HG02938 (cell line): ENCODE results near the gene RPS18.
A peak's percentile ranks its signal among the peaks of the same experiment; 100 is the strongest.
"Not testable (repeated sequence)": the region's sequence is repeated elsewhere in the genome, so short reads cannot be mapped to it uniquely, and the experiment has no call there.

Source experiments
- ATAC-seq: cut with Tn5 transposase; IDR thresholded peaks from one replicate; pipeline ENCODE4 v1.9.1; 2021; ENCODE audit warnings: mild to moderate bottlenecking, moderate library complexity; ENCODE audit not compliant: unreplicated experiment

RPS18 gene

DNA sequence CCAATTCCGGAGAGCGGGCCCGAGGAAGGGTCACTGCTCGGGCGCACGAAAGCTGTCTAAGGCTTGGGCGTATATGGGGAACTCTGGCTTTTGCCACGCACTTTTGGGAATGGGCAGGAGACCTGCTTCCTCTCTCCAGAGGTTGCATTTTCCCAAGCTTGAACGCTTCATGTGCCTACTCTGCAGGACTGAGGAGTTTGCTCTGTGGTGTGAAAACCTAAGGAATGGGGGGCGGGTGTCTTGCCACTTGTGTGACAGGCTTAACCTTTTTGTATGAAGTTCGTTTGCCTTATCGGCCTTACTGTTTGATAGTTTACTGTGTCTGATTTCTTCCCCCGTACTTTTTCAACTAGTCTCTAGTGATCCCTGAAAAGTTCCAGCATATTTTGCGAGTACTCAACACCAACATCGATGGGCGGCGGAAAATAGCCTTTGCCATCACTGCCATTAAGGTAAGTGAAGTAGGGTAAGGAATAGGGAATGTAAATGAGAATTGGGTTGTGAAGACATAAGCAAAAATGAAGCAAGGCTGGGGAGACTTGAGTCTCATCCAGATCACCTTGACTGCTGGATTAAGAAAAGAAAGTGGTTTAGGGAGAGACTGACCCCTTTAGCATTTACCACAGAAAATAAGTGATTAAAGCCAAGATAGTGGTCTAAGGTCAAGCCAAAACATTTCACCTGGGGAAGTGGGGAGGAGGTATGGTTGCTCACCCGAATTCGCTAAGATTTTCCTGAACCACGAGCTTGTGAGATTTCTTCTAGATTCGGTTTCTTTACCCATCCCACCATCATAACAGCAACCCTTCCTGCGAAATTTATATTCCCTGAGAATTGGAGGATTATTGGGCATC lies 627 bp downstream of the RPS18 start:
- peak; percentile 14 for ATAC-seq

DNA sequence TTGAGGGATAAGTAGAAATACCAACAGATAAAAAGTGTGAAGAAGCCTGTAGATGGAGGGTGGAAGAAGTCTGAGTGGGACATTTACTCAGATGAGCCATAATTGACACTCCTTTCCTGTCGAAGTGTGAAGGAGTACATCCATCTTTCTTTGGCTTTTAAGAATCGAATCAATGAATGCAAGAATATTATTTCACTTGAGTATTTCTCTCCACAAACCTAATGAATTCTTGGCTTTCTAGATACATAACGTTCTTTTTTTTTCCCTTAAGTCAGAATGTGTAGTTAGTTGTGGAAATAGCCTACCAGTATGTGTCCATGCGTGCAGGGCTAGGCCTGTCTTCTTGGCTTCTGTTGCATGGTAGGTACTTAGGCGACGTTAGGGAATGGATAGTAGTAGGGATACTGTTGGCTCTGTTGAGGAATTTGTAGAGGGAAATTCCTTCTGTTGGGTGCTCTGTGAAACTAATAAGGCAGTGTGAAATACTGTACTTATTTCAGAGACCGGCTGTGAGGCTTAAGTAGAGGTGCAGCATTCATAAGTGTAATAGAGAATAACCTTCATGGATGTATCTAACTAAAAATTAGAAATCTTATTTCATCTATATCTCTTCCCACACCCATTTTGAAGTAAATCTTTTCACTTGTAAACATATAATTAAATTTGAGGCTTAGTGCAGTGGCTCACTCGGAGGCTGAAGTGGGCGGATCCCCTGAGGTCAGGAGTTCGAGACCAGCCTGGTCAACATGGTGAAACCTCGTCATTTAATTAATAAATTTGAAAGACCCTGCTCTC lies 1.5 kb downstream of the RPS18 start:
- ATAC-seq = no peak

DNA sequence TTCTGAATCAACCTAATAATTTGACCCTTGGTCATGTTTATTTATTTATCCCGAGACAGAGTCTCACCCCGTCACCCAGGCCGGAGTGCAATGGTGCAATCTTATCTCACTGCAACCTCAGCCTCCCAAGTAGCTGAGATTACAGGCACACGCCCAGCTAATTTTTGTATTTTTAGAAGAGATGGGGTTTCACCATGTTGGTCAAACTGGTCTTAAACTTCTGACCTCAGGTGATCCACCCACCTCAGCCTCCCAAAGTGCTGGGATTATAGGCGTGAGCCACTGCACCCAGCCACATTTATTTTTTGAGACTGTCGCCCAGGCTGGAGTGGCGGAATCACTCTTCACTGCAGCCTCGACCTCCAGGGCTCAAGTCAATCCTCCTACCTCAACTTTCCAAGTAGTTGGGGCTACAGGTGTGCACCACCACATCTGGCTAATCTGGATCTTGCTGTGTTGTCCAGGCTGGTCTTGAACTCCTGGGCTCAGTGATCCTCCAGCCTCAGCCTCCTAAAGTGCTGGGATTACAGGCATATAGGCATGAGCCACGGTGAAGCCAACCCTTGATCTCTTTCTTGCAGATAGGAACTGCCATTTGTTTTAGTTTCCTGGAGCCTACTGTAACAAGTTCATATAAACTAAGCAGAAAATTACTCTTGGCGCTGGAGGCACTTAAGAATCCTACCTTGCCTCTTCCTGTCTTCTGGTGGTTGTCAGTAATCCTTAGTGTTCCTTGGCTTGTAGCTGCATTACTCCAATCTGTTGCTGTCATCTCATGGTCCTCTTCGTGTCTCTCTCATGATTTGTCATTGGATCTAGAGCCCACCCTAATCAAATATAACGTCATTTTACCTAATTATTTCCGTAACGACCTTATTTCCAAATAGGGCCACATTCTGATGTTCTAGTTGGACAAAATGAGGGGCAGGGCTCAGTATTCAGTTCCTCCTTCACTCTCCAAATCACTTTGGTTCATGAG lies 2.3 kb downstream of the RPS18 start:
- ATAC-seq = no peak

DNA sequence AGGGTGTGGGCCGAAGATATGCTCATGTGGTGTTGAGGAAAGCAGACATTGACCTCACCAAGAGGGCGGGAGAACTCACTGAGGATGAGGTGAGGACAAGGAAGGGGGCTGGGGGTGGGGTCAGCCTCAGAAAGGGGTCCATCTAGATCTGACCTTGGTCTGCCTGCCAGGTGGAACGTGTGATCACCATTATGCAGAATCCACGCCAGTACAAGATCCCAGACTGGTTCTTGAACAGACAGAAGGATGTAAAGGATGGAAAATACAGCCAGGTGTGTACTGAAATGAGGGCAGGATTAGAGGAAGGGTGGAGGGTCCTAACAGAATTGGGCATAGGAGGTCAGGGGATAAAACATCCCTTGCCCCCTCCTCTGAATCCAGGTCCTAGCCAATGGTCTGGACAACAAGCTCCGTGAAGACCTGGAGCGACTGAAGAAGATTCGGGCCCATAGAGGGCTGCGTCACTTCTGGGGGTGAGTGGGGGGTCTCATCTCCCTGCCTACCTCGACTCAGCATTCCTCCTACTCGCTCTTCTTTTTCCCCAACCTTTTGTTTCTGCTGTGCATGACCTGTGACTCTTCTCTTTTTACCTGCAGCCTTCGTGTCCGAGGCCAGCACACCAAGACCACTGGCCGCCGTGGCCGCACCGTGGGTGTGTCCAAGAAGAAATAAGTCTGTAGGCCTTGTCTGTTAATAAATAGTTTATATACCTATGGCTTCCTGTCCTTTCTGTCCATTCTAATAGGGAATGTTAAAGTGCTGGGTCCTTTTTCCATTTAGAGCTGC lies 4.1 kb downstream of the RPS18 start:
- not testable (repeated sequence) for ATAC-seq

DNA sequence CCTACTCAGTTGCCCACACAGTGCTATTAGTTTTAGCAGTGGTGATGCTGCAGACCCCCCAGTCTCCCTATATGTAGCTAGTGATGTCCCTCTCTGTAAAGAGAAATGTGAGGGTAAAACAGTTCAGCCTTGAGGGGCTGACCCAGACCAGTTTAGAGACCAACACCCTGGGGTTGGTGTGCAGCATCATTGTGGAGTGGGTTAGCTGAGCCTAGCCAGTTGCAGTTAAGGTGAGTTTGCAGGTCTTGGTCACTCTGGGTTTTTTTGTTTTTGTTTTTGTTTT lies 4.6 kb downstream of the RPS18 start:
- no peak for ATAC-seq

DNA sequence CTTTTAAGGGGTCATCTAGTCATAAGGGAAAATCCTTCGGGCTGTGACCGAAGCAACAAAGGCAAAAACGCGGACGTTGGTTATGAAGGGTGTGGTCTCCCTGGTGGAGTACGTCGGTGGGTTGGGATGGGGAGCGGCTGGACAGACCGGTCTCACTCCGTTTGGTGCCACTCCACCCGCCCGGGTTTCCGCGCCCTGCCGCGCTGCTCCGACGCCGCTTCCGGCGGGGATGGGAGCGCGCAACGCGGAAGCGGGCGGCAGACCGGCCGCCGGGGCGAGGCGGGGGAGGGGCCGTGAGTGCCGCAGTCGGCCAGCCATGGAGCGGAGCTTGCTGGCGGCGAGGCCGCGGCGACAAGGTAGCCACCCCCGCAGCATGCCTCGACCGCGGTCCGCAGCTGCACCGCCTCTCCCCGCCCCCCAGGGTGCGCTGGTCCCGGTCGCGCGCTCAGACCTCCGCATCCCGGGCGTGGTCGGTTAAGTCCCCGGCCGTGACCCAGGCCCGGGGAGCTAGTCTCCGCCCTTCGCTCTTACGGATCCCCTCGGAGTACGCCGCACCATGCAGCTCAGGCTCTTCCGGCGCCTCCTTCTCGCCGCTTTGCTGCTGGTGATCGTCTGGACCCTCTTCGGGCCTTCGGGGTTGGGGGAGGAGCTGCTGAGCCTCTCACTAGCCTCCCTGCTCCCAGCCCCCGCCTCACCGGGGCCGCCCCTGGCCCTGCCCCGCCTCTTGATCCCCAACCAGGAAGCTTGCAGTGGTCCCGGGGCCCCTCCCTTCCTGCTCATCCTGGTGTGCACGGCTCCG lies 5.2 kb downstream of the RPS18 start, which contains the start of gene B3GALT4:
B3GALT4 (plus strand) TSS at position 260 of the 799 bp plus-strand sequence; CDS start at position 557, 297 bp downstream.
- ATAC-seq = peak; percentile 37

DNA sequence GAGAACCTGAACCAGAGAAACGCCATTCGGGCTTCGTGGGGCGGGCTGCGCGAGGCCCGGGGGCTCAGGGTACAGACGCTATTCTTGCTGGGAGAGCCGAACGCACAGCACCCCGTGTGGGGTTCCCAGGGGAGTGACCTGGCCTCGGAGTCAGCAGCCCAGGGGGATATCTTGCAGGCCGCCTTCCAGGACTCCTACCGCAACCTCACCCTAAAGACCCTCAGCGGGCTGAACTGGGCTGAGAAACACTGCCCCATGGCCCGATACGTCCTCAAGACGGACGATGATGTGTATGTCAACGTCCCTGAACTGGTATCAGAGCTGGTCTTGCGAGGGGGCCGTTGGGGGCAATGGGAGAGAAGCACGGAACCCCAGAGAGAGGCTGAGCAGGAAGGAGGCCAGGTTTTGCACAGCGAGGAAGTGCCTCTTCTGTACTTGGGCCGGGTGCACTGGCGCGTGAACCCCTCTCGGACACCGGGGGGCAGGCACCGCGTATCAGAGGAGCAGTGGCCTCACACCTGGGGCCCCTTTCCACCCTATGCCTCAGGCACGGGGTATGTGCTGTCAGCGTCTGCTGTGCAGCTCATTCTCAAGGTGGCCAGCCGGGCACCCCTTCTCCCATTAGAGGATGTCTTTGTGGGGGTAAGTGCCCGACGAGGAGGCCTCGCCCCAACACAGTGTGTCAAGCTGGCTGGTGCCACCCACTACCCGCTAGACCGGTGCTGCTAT lies 6.0 kb downstream of the RPS18 start:
- ATAC-seq = peak; percentile 7

DNA sequence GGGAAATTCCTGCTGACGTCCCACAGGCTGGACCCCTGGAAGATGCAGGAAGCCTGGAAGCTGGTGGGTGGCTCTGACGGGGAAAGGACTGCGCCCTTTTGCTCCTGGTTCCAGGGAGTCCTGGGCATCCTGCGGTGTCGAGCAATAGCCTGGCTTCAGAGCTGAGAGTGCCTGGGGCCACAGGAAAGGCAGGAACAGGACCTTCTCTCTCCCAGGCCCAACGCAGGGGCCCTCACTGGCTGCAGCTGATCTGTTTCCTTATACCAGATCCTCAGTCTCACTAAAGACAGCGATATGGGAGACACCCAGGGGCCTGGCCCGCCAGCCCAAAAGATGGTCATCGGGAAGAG lies 6.5 kb downstream of the RPS18 start:
- ATAC-seq = no peak

DNA sequence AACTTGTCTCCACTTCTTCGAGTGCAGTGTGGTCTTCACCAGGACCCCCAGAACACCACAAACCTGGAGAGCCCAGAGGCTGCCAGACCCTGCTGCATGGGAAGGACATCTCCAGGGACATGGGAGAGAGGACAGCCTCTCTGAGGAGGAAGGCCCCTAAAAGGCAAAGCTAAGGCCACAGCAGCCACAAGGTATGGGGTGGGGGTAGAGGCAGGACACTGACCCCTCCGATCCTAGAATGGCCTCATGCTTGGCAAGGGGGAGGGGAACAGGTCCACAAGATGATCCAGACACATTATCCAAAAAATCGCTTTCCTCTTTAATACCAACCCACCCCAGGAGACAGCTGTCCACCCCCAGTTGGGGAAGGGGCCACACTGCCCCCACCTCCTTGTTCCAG lies 6.9 kb downstream of the RPS18 start:
- ATAC-seq = no peak

DNA sequence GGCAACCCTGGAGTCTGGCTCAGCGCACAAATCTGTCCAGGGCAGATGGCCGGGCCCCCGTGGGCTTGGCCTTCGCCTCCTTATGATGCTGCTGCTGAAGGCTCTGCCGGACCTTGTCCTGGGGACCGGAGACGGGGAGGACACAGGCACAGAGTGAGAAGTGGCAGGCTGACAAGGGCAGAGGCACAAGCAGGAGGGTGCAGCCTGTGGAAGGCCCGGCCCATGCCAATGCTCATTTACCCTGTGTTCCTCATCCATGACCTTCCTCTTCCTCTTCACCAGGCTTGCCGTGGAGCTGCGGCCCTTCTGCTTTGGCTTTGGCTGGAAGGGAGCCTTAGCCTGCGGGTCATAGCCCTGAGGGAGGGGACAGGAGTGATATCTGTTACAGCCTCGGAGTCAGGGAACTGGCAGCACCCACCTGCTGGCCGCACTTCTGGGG lies 7.4 kb downstream of the RPS18 start:
- no peak for ATAC-seq

DNA sequence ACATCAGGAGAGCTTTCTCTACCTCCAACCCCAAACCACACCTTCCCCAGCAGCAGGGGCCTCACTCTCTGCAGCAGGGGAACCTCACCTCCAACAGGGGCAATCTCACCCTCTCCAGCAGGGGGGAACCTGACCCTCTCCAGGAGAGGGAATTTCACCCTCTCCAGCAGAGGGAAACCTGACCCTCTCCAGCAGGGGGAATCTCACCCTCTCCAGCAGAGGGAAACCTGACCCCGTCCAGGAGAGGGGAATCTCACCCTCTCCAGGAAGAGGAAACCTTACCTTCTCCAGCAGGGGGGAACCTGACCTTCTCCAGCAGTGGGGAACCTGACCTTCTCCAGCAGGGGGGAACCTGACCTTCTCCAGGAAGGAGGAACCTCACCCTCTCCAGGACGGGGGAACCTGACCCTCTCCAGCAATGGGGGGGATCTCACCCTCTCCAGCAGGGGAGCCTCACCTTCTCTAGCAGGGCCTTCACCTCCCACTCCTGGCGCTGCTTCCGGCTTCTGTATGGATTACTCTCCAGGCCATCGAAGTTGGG lies 8.2 kb downstream of the RPS18 start:
- ATAC-seq = no peak

DNA sequence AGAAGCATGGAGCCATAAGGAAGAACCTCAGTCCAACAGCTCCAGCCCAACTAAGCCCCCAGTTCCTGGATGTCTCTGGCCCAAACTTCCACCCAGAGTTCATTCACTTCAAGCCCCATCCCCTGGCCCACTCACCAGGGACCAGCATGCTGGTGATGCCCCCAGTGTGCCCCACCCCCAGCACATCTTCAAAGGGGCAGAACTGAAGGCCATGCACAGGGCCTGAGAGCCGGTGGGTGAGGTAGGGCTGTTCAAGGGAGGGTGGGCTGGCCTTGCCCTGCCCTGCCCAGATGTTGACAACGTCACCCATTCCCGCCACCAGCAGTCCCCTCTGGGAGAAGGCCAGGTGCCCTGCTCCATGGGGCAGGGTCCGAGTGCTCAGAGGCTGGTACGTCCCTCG lies 8.7 kb downstream of the RPS18 start:
- no peak for ATAC-seq

DNA sequence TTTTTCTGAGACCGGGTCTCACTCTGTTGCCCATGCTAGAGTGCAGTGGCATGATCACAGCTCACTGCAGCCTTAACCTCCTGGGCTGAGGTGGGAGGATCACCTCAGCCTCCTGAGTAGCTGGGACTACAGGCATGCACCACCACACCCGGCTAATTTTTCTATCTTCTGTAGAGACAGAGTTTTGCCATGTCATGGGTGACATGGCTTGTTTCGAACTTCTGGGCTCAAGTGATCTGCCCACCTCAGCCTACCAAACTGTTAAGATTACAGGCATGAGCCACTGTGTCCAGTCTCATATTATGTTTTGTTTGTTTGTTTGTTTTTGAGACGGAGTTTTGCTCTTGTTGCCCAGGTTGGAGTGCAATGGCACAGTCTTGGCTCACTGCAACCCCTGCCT lies 13.3 kb downstream of the RPS18 start:
- not testable (repeated sequence) for ATAC-seq

DNA sequence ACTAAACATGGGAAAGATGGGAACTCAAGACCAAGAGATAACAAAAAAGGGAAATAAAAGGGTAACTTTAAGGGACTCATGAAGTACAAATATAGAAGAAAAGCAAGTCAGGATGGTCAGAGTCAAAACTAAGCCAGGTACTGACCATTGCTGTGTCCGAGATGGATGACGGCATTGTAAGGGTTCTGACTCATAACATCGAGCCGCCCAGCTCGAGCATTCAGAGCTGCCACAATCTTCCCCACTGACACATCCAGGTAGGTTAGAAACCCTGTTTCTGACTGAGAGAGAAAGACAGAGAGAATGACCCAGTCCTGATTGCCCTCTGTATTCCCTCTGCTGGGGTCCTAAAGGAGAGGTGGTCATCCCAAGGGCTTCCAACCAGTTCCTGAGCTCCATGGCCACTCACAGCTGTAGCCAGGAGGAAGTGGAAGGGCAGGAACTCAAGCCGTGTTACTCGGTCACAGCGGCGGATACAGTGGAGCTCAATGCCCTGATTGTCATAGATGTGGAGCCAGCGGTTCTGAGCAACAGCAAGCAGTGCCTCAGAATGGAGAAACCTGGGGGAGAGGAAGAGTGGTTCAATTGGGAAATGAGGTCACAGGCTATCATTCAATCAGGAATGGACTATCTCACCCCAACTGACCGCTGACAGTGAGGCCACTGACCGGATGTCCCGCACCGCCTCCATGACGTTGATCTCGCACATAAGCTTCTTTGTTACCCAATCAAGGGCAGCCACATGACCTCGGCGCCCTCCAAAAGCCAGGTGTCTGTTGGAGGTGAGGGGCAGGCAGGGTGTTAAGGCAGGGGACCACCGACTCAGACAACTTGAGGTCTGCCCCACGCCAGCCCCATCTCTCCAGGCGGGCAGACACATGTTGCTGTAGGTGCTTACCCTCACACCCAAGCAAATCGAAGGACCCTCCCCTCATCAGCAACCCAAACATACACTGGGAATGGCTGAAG lies 15.4 kb downstream of the RPS18 start:
- ATAC-seq = no peak

DNA sequence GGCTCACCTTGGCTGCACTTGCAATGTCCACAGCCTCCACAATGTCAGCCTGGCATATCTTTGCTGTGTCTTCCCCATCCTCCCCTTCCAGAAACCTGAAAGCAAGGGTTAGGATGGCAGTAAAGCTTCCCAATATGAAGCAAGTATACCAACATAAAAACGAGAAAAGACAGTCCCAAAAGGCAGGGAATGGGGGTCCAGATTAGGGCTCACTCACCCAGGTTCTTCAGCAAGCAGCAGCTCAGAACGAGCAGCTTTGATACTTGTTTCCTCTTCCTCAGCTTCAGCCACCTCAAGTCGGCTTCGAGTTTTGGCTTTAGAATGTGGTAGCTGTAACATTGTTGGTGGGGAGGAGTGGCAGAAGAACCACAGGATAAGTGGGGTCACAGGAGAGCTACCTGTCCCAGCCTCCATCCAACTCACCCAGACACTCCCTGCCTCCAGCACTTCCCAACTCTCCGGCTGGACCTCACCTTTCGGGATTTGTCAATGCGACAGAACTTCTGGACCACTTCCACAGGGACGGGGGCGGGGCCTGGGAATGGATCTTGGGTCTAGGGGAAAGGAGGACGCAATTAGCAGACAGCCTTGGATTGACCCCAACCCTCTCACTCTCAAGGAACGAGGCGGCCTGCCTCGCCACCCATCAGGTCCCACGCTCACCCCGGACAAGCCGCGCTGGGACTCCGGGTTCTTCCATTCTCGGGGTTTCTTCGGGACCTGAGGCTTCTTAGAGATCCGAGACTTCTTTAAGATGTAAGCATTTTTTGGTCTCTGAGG lies 16.5 kb downstream of the RPS18 start:
- no peak for ATAC-seq

DNA sequence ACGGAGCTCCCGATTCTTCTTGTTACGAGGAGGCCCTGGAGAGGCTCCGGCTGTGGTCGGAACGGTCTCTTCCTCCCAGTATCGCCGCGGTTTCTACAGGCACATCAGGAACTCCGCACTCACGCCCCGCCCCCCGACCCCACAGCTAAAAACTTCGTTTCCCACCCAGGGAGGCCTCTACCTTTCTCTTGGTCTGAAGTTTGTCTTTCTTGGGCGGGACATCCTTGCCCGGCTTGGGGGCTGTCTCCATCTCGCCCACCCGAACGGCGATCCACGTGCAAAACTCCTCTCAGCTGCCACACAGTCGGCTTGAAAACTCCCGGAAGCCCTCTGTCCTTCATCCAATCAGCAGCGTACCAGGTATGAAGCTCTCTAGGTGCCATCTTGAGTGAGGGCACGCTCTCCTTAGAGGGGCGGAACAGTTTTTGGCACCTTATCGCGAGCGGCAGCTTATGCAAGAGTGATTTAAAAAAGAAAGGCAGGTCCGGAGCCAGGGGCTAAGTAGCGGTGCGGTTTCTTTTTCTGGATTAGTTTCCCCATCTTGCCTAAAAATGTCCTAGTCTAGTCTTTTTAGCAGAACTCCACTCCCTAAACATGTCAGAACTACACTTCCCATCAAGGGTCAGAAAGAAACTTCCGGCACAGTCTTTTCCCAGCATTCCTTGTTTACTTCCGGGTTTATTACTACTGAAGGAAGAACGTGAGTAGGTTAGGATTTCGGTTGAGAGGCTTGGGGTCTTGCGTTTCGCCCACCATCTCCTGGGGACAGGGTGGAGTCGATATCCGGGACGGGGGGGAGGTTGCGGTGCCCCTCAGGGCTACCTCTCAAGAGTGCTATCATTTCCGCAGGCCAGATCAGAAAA lies 17.3 kb downstream of the RPS18 start, which contains the start of the genes PFDN6 and WDR46:
PFDN6 (plus strand) TSS at position 681 of the 863 bp plus-strand sequence. CDS start 256 bp downstream, outside the sequence.
WDR46 (minus strand) TSS at position 319 of the 863 bp plus-strand sequence; CDS start at position 250, 69 bp downstream.
- ATAC-seq = peak; percentile 83
